ENCODE measurements around the gene ACTN1. TPM values are rescaled to one million over a fixed set of nuclear protein-coding genes. Genes with fewer than 3 reads are reported as not detected.
"Not testable (repeated sequence)": the region's sequence is repeated elsewhere in the genome, so short reads cannot be mapped to it uniquely, and the experiment has no call there.

ACTN1 gene
- total RNA-seq, 1 donor, result 1,023 TPM

- DNase-seq (ENCODE audit: low read depth), result no peak
- no peak overlapping the region for H3K4me3 ChIP-seq (ENCODE audit: low read depth, low read length)
- TF ChIP-seq, protein P1, sequence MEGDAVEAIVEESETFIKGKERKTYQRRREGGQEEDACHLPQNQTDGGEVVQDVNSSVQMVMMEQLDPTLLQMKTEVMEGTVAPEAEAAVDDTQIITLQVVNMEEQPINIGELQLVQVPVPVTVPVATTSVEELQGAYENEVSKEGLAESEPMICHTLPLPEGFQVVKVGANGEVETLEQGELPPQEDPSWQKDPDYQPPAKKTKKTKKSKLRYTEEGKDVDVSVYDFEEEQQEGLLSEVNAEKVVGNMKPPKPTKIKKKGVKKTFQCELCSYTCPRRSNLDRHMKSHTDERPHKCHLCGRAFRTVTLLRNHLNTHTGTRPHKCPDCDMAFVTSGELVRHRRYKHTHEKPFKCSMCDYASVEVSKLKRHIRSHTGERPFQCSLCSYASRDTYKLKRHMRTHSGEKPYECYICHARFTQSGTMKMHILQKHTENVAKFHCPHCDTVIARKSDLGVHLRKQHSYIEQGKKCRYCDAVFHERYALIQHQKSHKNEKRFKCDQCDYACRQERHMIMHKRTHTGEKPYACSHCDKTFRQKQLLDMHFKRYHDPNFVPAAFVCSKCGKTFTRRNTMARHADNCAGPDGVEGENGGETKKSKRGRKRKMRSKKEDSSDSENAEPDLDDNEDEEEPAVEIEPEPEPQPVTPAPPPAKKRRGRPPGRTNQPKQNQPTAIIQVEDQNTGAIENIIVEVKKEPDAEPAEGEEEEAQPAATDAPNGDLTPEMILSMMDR (IDR thresholded peaks at IDR 0.05; ENCODE audit: insufficient read depth, low read depth, low read length), result no peak
These were observed 4.2 kb downstream of the ACTN1 start for GRCh38 chr14:68974759-68975347.

DNA sequence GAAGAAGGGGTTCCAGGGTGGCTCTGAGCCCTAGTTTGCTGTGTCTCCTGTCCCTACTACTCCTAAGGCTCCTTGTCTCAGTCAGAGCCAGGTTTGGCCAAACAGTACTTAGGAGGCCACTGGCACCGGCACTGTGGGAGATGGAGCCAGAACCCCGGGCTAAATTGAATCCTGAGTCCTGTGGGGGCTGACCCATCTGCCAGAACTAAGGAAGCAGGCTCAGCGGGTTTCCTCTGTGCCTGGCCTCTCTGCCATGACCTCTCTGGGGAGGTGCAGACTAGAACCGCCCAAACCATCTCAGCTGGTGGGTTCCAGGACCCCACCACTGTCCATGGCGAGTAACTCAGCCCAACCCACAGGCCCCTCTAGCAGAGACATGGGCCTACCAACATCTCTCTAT is 5.5 kb downstream of the ACTN1 start:
- H3K4me3 ChIP-seq (ENCODE audit: low read depth, low read length), result no peak overlapping the region
- TF ChIP-seq, protein P1 (IDR thresholded peaks at IDR 0.05; ENCODE audit: insufficient read depth, low read depth, low read length), result no peak
- no peak for DNase-seq (ENCODE audit: low read depth)

DNA sequence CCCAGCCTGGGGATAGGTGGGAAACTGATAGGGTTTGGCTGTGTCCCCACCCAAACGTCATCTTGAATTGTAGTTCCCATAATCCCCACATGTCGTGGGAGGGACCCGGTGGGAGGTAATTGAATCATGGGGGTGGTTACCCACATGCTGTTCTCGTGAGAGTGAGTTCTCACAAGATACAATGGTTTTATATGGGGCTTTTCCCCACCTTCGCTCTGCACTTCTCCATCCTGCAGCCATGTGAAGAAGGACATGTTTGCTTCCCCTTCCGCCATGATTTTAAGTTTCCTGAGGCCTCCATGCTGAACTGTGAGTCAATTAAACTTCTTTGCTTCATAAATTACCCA is 5.9 kb downstream of the ACTN1 start:
- DNase-seq (ENCODE audit: low read depth); H3K4me3 ChIP-seq (ENCODE audit: low read depth, low read length): not testable (repeated sequence)

GRCh38 chr14:68972507-68973218 is 6.4 kb downstream of the ACTN1 start:
- no peak overlapping the region for H3K4me3 ChIP-seq (ENCODE audit: low read depth, low read length)
- peak; percentile 81 for DNase-seq (ENCODE audit: low read depth)
- TF ChIP-seq, protein P1 (IDR thresholded peaks at IDR 0.05; ENCODE audit: insufficient read depth, low read depth, low read length), result no peak

DNA sequence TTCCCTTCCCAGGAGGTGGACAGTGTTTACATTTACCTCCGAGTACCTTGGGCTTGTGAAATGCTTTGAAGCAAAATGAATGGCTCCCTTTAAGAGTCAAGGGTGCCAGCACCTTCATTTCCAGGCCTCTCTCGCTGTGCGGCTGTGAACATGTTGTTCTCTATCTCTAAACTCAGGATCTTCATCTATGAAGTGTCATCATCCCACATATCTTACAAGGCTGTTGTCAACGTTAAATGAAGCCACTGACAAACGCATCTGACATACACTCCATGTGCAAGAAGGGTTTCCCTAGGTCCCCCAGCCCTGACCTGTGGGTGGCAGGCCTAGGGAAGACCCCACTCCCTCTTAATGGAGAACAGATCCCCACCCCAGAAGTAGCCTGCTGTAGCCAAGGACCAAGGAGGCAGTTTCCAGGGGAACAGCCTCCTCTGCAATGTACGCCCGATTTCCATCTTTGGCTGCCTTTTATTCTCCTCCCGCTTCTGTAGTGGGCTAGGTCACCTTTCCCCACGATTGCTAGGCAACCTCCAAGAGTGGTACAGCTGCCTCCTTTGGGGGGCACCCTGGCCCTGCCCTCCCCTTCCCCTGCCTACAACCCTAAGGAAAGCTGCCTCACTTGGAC is 7.6 kb downstream of the ACTN1 start:
- H3K4me3 ChIP-seq (ENCODE audit: low read depth, low read length), result no peak overlapping the region
- DNase-seq (ENCODE audit: low read depth), result no peak
- TF ChIP-seq, protein P1 (IDR thresholded peaks at IDR 0.05; ENCODE audit: insufficient read depth, low read depth, low read length), result no peak

GRCh38 chr14:68970736-68971135 is 8.4 kb downstream of the ACTN1 start:
- H3K4me3 ChIP-seq (ENCODE audit: low read depth, low read length), result no peak overlapping the region
- DNase-seq (ENCODE audit: low read depth), result no peak
- TF ChIP-seq, protein P1 (IDR thresholded peaks at IDR 0.05; ENCODE audit: insufficient read depth, low read depth, low read length), result no peak

GRCh38 chr14:68970038-68970612 is 9.0 kb downstream of the ACTN1 start:
- TF ChIP-seq, protein P1 (IDR thresholded peaks at IDR 0.05; ENCODE audit: insufficient read depth, low read depth, low read length), result no peak
- no peak overlapping the region for H3K4me3 ChIP-seq (ENCODE audit: low read depth, low read length)

More at GRCh38 chr14:68970038-68970612, 9.0 kb downstream of the ACTN1 start:
- DNase-seq (ENCODE audit: low read depth), result no peak
